Hepatocyte (in vitro differentiated cells): Measurements from ENCODE around the gene GALNT14. TPM values are rescaled to one million over a fixed set of nuclear protein-coding genes. Genes with fewer than 3 reads are reported as not detected.

Source experiments
- DNase-seq: peaks from one replicate; pipeline ENCODE4 v3.0.0-alpha.2; 2016; ENCODE audit warnings: low spot score
- H2AFZ ChIP-seq: fragments of 200-600 bp; sonication (generic); 2 replicates; pipeline ENCODE4 v1.6.0; 2016; ENCODE audit warnings: antibody characterized with exemption, mild to moderate bottlenecking
- H3K27ac ChIP-seq: fragments of 200-600 bp; sonication (generic); 2 replicates; pipeline ENCODE4 v1.5.1; 2016; ENCODE audit warnings: mild to moderate bottlenecking
- H3K27me3 ChIP-seq: fragments of 200-600 bp; sonication (generic); 2 replicates; pipeline ENCODE4 v1.6.1; 2016
- H3K36me3 ChIP-seq: fragments of 200-600 bp; sonication (generic); replicated peaks from 2 replicates; pipeline ENCODE4 v1.5.1; 2016; ENCODE audit warnings: low read depth; ENCODE audit not compliant: insufficient read depth
- H3K4me1 ChIP-seq: fragments of 200-600 bp; sonication (generic); 2 replicates; pipeline ENCODE4 v1.5.1; 2016; ENCODE audit warnings: mild to moderate bottlenecking, moderate library complexity; ENCODE audit not compliant: insufficient read depth
- H3K4me2 ChIP-seq: fragments of 200-600 bp; sonication (generic); 2 replicates; pipeline ENCODE4 v1.6.0; 2016
- H3K4me3 ChIP-seq: fragments of 200-600 bp; sonication (generic); 2 replicates; pipeline ENCODE4 v1.5.1; 2016; ENCODE audit warnings: mild to moderate bottlenecking
- H3K79me2 ChIP-seq: fragments of 200-600 bp; sonication (generic); 2 replicates; pipeline ENCODE4 v1.6.0; 2017; ENCODE audit warnings: mild to moderate bottlenecking
- H3K9me2 ChIP-seq: fragments of 200-600 bp; sonication (generic); replicated peaks from 2 replicates; pipeline ENCODE4 v1.6.0; 2017; ENCODE audit warnings: mild to moderate bottlenecking; ENCODE audit not compliant: insufficient read depth
- H3K9me3 ChIP-seq: fragments of 200-600 bp; sonication (generic); 2 replicates; pipeline ENCODE4 v1.5.1; 2016; ENCODE audit warnings: low read depth, mild to moderate bottlenecking
- H4K20me1 ChIP-seq: fragments of 200-600 bp; sonication (generic); 2 replicates; pipeline ENCODE4 v1.6.0; 2016; ENCODE audit warnings: mild to moderate bottlenecking; ENCODE audit not compliant: insufficient read depth, poor library complexity, severe bottlenecking
- EZH2 ChIP-seq: fragments of 200-600 bp; sonication (generic); IDR thresholded peaks from 2 replicates; pipeline ENCODE4 v1.6.1; 2016; ENCODE audit warnings: antibody characterized with exemption, mild to moderate bottlenecking, borderline replicate concordance
- EZH2phosphoT487 ChIP-seq: fragments of 200-600 bp; sonication (generic); IDR thresholded peaks from one replicate; pipeline ENCODE4 v1.6.1; 2018; ENCODE audit warnings: antibody characterized with exemption, mild to moderate bottlenecking, low read depth, moderate library complexity; ENCODE audit not compliant: unreplicated experiment, severe bottlenecking
- WGBS: methylation state at CpG from one replicate; pipeline ENCODE4 v1.1.6; 2016; ENCODE audit warnings: low lambda C conversion rate; ENCODE audit errors: missing lambda C conversion rate; 5-methylcytosine and 5-hydroxymethylcytosine counted together
- polyA plus RNA-seq: library from polyadenylated mRNA; unstranded; fragments of >200 nt; fragmentation: Nextera tagmentation; extraction: Ambion mirVana; gene quantifications from 2 replicates; pipeline ENCODE4 v1.2.1, GENCODE V29; 2016
- total RNA-seq: library from RNA; depleted of rRNA; stranded (reverse); fragments of >200 nt; gene quantifications from 2 replicates; pipeline ENCODE4 v1.2.3, GENCODE V29; 2014
- TF ChIP-seq, protein P1 (sequence below): fragments of 200-600 bp; sonication (generic); IDR thresholded peaks from 2 replicates; pipeline ENCODE4 v1.5.1; 2016; ENCODE audit warnings: antibody characterized with exemption, mild to moderate bottlenecking; ENCODE audit not compliant: poor library complexity

Gene GALNT14
- total and polyA plus RNA-seq, 2 experiments from 2014 or later, result 2.2 to 2.9 TPM

DNA sequence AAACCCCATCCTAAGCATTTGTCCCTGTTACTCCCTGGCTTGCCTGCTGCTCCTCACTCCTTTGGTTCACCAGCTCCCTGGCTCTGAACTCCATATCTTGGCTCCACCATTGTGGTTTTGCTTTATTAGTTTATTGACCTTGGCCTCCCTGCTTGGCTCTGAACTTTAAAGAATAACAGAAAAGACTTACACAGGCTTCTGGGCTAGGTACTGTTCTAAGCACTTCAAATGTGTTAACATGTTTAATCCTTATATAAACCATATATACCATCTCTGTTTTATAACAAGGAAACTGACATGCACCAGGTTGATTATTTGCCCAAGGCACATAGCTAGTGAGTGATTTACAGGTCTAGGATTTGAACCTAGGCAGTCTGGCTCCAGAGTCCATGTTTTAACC is 181.2 kb downstream of the GALNT14 start:
- no peak overlapping the region for H3K4me2 ChIP-seq
- TF ChIP-seq EZH2phosphoT487 (no peak), EZH2 (no peak)
- TF ChIP-seq, protein P1, sequence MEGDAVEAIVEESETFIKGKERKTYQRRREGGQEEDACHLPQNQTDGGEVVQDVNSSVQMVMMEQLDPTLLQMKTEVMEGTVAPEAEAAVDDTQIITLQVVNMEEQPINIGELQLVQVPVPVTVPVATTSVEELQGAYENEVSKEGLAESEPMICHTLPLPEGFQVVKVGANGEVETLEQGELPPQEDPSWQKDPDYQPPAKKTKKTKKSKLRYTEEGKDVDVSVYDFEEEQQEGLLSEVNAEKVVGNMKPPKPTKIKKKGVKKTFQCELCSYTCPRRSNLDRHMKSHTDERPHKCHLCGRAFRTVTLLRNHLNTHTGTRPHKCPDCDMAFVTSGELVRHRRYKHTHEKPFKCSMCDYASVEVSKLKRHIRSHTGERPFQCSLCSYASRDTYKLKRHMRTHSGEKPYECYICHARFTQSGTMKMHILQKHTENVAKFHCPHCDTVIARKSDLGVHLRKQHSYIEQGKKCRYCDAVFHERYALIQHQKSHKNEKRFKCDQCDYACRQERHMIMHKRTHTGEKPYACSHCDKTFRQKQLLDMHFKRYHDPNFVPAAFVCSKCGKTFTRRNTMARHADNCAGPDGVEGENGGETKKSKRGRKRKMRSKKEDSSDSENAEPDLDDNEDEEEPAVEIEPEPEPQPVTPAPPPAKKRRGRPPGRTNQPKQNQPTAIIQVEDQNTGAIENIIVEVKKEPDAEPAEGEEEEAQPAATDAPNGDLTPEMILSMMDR, result no peak
- H3K79me2 ChIP-seq, result no peaks in the 10 kb centered on the region
- DNase-seq, result no peak
- no peaks in the 10 kb centered on the region for H3K36me3 ChIP-seq
- H4K20me1 ChIP-seq, result no peaks in the 10 kb centered on the region
- H3K4me3 ChIP-seq, result no peak overlapping the region
- H3K4me1 ChIP-seq, result no peaks in the 10 kb centered on the region
- H3K27me3 ChIP-seq, result no peaks in the 10 kb centered on the region
- H3K9me3 ChIP-seq, result no peaks in the 10 kb centered on the region
- H2AFZ ChIP-seq, result no peak overlapping the region
- H3K9me2 ChIP-seq, result no peaks in the 10 kb centered on the region
- no peak overlapping the region for H3K27ac ChIP-seq

DNA sequence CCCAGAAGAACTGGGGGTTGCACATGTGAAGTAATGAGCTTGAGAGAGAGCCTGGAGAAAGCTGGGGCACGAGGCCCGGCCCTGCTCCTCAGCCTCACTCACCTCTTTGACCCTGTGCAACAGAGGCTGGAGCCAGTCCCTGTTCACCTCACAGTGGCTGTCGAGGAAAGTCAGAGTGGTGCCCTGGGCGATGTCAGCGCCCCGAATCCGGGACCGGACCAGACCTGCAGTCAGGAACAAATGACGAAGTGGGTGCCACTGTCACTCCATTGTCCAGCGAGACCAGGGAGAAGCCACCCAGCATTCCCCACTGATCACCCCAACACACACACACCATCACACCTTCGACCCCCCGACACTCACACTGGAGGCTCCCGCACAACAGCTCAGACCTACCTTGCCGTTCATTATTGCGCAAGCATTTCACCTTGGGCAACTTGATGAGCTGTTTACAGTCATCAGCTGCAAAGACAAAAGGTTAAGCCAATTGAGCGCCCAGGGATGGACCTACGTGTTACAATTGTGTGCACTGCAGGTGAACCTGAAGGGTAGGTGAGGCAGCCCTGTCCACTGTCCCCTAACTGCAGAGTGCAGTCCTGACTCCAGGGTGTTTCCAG is 182.6 kb downstream of the GALNT14 start:
- no peak overlapping the region for H2AFZ ChIP-seq
- TF ChIP-seq EZH2phosphoT487, result no peak
- TF ChIP-seq, protein P1, result no peak
- no peak for TF ChIP-seq EZH2

DNA sequence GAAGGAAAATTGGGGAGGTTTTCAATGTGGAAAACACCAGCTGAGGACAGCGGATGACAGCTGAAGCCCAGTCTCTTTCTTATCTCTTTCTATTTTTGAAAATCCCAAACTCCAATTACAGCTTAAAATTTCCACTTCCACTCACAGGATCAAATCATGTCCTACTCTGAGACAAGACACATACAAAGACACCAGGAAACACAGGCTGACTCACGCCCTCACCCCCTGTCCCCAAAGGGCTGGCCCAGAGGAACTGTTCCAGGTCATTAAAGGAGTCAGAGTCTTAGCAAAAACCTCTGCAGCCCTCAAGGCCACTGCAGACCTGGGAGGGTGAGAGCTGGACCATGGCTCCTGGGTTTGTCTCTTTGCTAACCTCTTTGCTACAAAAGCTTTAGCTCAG is 187.9 kb downstream of the GALNT14 start:
- no peaks in the 10 kb centered on the region for H3K36me3 ChIP-seq
- no peak for TF ChIP-seq EZH2
- TF ChIP-seq EZH2phosphoT487, result no peak
- TF ChIP-seq, protein P1, result no peak
- H3K9me3 ChIP-seq, result no peaks in the 10 kb centered on the region
- no peaks in the 10 kb centered on the region for H4K20me1 ChIP-seq
- H3K4me2 ChIP-seq, result no peak overlapping the region
- H3K4me1 ChIP-seq, result no peaks in the 10 kb centered on the region
- DNase-seq, result no peak
- H3K79me2 ChIP-seq, result no peaks in the 10 kb centered on the region
- H3K9me2 ChIP-seq, result no peaks in the 10 kb centered on the region
- 65% methylated on average over 2 of the region's 2 CpGs for WGBS
- H2AFZ ChIP-seq, result no peak overlapping the region
- H3K4me3 ChIP-seq, result no peak overlapping the region
- no peak overlapping the region for H3K27ac ChIP-seq
- H3K27me3 ChIP-seq, result no peaks in the 10 kb centered on the region

More for the DNA sequence above, 182.6 kb downstream of the GALNT14 start:
- Histone ChIP-seq H3K4me2 (no peak overlapping the region), H3K4me1 (no peaks in the 10 kb centered on the region), H3K9me2 (no peaks in the 10 kb centered on the region), H3K79me2 (no peaks in the 10 kb centered on the region), H3K27me3 (no peaks in the 10 kb centered on the region), H4K20me1 (no peaks in the 10 kb centered on the region), H3K27ac (no peak overlapping the region), H3K36me3 (no peaks in the 10 kb centered on the region), H3K4me3 (no peak overlapping the region), H3K9me3 (no peaks in the 10 kb centered on the region)
- 92% methylated on average over 17 of the region's 17 CpGs for WGBS
- no peak for DNase-seq
